ENCODE results near the gene LAMB4. TPM values are rescaled to one million over a fixed set of nuclear protein-coding genes. Genes with fewer than 3 reads are reported as not detected.

Gene LAMB4
- total and polyA plus RNA-seq, 4 donors: 0.24 TPM; not detected in 3

DNA sequence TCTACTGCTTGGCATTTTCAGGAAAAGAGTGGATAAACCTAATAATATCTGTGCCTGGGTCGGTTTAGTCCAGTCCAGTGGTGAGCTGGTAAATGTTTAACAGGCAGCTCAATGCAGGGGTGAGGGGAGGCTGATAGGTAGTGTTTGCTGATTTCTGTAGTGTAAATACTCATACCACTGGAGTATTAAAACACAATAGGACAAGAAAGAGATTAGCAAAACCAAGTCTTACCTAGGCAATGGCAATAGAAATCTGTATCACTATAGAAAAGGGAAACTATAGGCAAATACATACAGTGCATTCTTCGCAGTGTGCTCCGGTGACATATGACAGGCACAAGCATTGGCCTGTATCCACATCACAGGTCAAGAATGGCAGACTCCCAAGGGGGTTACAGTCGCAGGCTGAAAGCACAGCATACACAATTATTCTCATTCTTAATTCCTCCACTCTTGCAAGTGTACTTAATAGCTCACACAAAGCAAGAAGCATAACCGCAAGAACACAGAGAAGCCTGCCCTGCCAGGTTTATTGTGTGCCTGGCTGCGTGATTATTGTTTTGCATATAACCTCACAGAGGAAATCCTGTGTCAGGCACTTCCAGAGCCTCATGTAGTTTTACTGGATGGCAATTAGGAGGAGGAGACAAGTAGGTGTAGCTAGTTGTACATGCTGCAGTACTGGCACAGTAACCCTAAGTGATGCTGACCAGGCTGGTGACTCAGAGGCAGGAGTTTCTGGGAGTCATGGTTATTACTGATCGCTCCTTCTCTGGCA, 35.0 kb downstream of the LAMB4 start:
- ATAC-seq (ENCODE audit: low FRiP score): peak; percentile 70
- H3K9me3 ChIP-seq (ENCODE audit: control insufficient read depth, low read length): no peaks in the 10 kb centered on the region
- no peak overlapping the region for H3K4me3 ChIP-seq (ENCODE audit: low read length in 2 of 2)
- no peak overlapping the region for H3K27ac ChIP-seq (ENCODE audit: low read depth in 1 of 2, low read length in 2 of 2)
- 15 to 16% methylated on average over 7 of the region's 7 CpGs for WGBS, 2 donors
- peak in 1 of 2 donors; percentile 59 for DNase-seq
- H3K36me3 ChIP-seq (ENCODE audit: control insufficient read depth in 1 of 2, insufficient read depth in 2 of 2, low read length in 1 of 2): no peaks in the 10 kb centered on the region
- intact Hi-C loops (cut with DNase I): no loop called here
- no peaks in the 10 kb centered on the region for H3K27me3 ChIP-seq (ENCODE audit: control insufficient read depth in 1 of 2, insufficient read depth in 2 of 2, low read length in 1 of 2)
- H3K4me1 ChIP-seq (ENCODE audit: control insufficient read depth in 1 of 2, insufficient read depth in 2 of 2, low read length in 2 of 2): peaks cover 0 to 3% of the 10 kb centered on the region in 2 donors

- DNase-seq (no peak), ATAC-seq (ENCODE audit: low FRiP score) (no peak)
- Histone ChIP-seq H3K9me3 (ENCODE audit: control insufficient read depth, low read length) (no peaks in the 10 kb centered on the region), H3K36me3 (ENCODE audit: control insufficient read depth in 1 of 2, insufficient read depth in 2 of 2, low read length in 1 of 2) (no peaks in the 10 kb centered on the region), H3K4me3 (ENCODE audit: low read length in 2 of 2) (no peak overlapping the region), H3K27ac (ENCODE audit: low read depth in 1 of 2, low read length in 2 of 2) (no peak overlapping the region), H3K27me3 (ENCODE audit: control insufficient read depth in 1 of 2, insufficient read depth in 2 of 2, low read length in 1 of 2) (no peaks in the 10 kb centered on the region), H3K4me1 (ENCODE audit: control insufficient read depth in 1 of 2, insufficient read depth in 2 of 2, low read length in 2 of 2) (peaks cover 0 to 3% of the 10 kb centered on the region in 2 donors)
- 2 to 3% methylated on average over 1 of the region's 1 CpG for WGBS, 2 donors
- intact Hi-C loops (cut with DNase I): no loop called here
Observed at GRCh38 chr7:108094346-108094745, 35.8 kb downstream of the LAMB4 start.

GRCh38 chr7:108093851-108094331, 36.3 kb downstream of the LAMB4 start:
- ATAC-seq (ENCODE audit: low FRiP score) (no peak), DNase-seq (no peak)
- peaks cover 0 to 3% of the 10 kb centered on the region in 2 donors for H3K4me1 ChIP-seq (ENCODE audit: control insufficient read depth in 1 of 2, insufficient read depth in 2 of 2, low read length in 2 of 2)
- H3K27me3 ChIP-seq (ENCODE audit: control insufficient read depth in 1 of 2, insufficient read depth in 2 of 2, low read length in 1 of 2): no peaks in the 10 kb centered on the region
- intact Hi-C loops (cut with DNase I): no loop called here
- H3K4me3 ChIP-seq (ENCODE audit: low read length in 2 of 2): no peak overlapping the region
- H3K36me3 ChIP-seq (ENCODE audit: control insufficient read depth in 1 of 2, insufficient read depth in 2 of 2, low read length in 1 of 2): no peaks in the 10 kb centered on the region
- no peaks in the 10 kb centered on the region for H3K9me3 ChIP-seq (ENCODE audit: control insufficient read depth, low read length)
- no peak overlapping the region for H3K27ac ChIP-seq (ENCODE audit: low read depth in 1 of 2, low read length in 2 of 2)
- WGBS, 2 donors: 27 to 28% methylated on average over 4 of the region's 4 CpGs

DNA sequence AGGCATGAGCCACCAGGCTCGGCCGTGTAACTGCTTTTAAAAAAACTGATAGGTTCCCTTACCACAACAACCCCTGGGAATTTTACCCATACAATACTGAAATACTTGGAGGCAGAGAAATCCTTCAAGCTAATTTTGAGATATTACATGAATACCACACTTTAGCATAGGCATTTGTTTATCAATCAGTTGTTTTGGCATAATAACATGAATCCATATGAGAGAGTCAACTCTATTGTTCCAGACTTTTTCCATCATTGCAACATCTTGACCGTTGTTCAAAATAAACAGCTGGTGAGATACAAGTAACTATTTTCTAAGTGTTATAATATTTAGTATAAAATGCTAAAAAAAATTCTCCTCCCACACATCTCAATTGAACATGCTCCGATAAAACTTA, 36.8 kb downstream of the LAMB4 start:
- intact Hi-C loops (cut with DNase I): no loop called here
- H3K4me1 ChIP-seq (ENCODE audit: control insufficient read depth in 1 of 2, insufficient read depth in 2 of 2, low read length in 2 of 2): peaks cover 0 to 3% of the 10 kb centered on the region in 2 donors
- no peaks in the 10 kb centered on the region for H3K27me3 ChIP-seq (ENCODE audit: control insufficient read depth in 1 of 2, insufficient read depth in 2 of 2, low read length in 1 of 2)
- no peaks in the 10 kb centered on the region for H3K9me3 ChIP-seq (ENCODE audit: control insufficient read depth, low read length)
- no peak overlapping the region for H3K27ac ChIP-seq (ENCODE audit: low read depth in 1 of 2, low read length in 2 of 2)
- no peak for ATAC-seq (ENCODE audit: low FRiP score)
- DNase-seq: no peak
- WGBS, 2 donors: 43 to 55% methylated on average over 4 of the region's 4 CpGs
- H3K36me3 ChIP-seq (ENCODE audit: control insufficient read depth in 1 of 2, insufficient read depth in 2 of 2, low read length in 1 of 2): no peaks in the 10 kb centered on the region
- H3K4me3 ChIP-seq (ENCODE audit: low read length in 2 of 2): no peak overlapping the region

DNA sequence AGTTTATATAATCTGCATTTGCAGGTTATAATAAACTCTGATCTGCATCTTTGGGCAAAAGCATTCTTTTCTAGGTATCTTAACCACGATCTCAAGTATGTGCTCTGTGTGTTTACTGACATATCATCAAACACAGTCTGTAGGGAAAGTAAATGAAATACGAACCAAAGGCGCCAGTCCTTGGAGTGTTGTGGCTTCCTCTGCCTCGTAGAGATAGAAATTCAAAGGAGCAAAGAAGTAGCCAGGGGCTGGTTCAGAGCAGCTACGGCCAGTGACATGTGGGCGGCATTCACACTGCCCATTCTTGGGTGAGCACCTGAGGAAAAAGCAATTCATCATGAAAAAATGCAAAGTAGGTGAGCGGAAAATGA, 38.7 kb downstream of the LAMB4 start:
- 93 to 95% methylated on average over 7 of the region's 7 CpGs for WGBS, 2 donors
- no peaks in the 10 kb centered on the region for H3K36me3 ChIP-seq (ENCODE audit: control insufficient read depth in 1 of 2, insufficient read depth in 2 of 2, low read length in 1 of 2)
- H3K4me1 ChIP-seq (ENCODE audit: control insufficient read depth in 1 of 2, insufficient read depth in 2 of 2, low read length in 2 of 2): peaks cover 0 to 3% of the 10 kb centered on the region in 2 donors
- DNase-seq (no peak), ATAC-seq (ENCODE audit: low FRiP score) (no peak)
- no peak overlapping the region for H3K4me3 ChIP-seq (ENCODE audit: low read length in 2 of 2)
- intact Hi-C loops (cut with DNase I): no loop called here
- H3K9me3 ChIP-seq (ENCODE audit: control insufficient read depth, low read length): no peaks in the 10 kb centered on the region
- no peak overlapping the region for H3K27ac ChIP-seq (ENCODE audit: low read depth in 1 of 2, low read length in 2 of 2)
- H3K27me3 ChIP-seq (ENCODE audit: control insufficient read depth in 1 of 2, insufficient read depth in 2 of 2, low read length in 1 of 2): no peaks in the 10 kb centered on the region

- DNase-seq (no peak), ATAC-seq (ENCODE audit: low FRiP score) (no peak)
- no peak overlapping the region for H3K4me3 ChIP-seq (ENCODE audit: low read length in 2 of 2)
- intact Hi-C loops (cut with DNase I): no loop called here
- no peaks in the 10 kb centered on the region for H3K36me3 ChIP-seq (ENCODE audit: control insufficient read depth in 1 of 2, insufficient read depth in 2 of 2, low read length in 1 of 2)
- WGBS, 2 donors: 89 to 91% methylated on average over 7 of the region's 7 CpGs
- no peak overlapping the region for H3K27ac ChIP-seq (ENCODE audit: low read depth in 1 of 2, low read length in 2 of 2)
- peaks cover 0 to 3% of the 10 kb centered on the region in 2 donors for H3K4me1 ChIP-seq (ENCODE audit: control insufficient read depth in 1 of 2, insufficient read depth in 2 of 2, low read length in 2 of 2)
- H3K9me3 ChIP-seq (ENCODE audit: control insufficient read depth, low read length): no peaks in the 10 kb centered on the region
- H3K27me3 ChIP-seq (ENCODE audit: control insufficient read depth in 1 of 2, insufficient read depth in 2 of 2, low read length in 1 of 2): no peaks in the 10 kb centered on the region
Observed at GRCh38 chr7:108090791-108091460, 39.2 kb downstream of the LAMB4 start.

DNA sequence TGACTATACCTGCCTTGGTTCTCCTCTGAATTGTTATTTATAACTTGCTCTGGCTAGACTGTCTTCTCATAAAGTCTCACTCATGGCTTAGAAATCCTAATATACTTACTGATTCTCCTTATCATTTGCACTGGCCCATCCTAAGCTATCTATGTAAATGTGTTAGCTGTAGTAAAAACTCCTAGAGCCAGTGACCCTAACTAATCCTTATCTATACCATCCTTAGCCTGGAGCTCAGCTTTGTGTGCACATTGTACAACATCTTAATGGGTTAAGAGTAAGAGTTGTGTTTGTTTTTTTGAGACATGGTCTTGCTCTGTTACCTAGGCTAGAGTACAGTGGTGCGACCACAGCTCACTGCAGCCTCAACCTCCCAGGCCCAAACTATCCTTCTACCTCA, 40.8 kb downstream of the LAMB4 start:
- H3K36me3 ChIP-seq (ENCODE audit: control insufficient read depth in 1 of 2, insufficient read depth in 2 of 2, low read length in 1 of 2): no peaks in the 10 kb centered on the region
- WGBS, 2 donors: 97 to 100% methylated on average over 1 of the region's 1 CpG
- intact Hi-C loops (cut with DNase I): no loop called here

DNA sequence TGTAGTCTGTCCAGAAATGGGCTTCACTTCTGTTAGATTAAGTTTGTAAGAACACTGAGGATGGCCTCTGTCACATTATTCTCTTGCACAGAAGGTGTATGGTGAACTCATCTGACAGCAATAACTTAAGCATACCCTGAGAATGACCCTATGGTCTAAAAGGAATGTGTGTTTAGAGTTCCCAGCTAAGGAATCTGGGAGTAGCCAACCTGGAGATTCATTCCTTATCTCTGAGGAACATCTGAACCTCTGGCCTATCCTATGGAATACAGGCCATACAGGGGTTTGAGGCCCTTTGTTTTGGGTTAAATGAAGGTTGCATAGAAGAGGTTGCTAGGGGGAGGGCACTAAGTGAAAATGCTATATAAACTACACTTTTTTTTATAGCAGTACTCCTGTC, 41.4 kb downstream of the LAMB4 start:
- no peak overlapping the region for H3K4me3 ChIP-seq (ENCODE audit: low read length in 2 of 2)
- no peak for ATAC-seq (ENCODE audit: low FRiP score)

More for the DNA sequence above, 40.8 kb downstream of the LAMB4 start:
- H3K27ac ChIP-seq (ENCODE audit: low read depth in 1 of 2, low read length in 2 of 2): no peak overlapping the region
- no peaks in the 10 kb centered on the region for H3K9me3 ChIP-seq (ENCODE audit: control insufficient read depth, low read length)
- no peak for ATAC-seq (ENCODE audit: low FRiP score)
- DNase-seq: no peak
- no peaks in the 10 kb centered on the region for H3K4me1 ChIP-seq (ENCODE audit: control insufficient read depth in 1 of 2, insufficient read depth in 2 of 2, low read length in 2 of 2)
- no peak overlapping the region for H3K4me3 ChIP-seq (ENCODE audit: low read length in 2 of 2)
- H3K27me3 ChIP-seq (ENCODE audit: control insufficient read depth in 1 of 2, insufficient read depth in 2 of 2, low read length in 1 of 2): no peaks in the 10 kb centered on the region

DNA sequence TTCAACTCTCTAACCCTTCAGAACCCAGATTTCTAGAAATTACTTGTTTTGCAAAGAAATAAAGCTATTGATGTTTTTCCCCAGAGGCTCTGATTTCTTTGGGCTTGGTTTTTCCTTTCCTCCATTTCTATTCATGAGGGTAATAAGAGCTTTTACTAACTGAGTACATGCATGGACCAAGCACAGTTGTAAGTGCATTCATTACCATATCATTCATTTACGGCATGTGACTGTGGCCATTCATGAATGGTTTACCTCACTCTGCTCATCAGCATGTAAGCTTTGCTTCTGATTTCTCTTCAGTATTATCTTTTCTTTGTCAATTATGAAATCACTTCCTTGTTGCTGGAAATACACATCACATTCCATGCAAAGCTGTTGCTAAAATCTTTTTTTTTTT, 42.4 kb downstream of the LAMB4 start:
- 95 to 98% methylated on average over 1 of the region's 1 CpG for WGBS, 2 donors
- no peak overlapping the region for H3K27ac ChIP-seq (ENCODE audit: low read depth in 1 of 2, low read length in 2 of 2)
- no peaks in the 10 kb centered on the region for H3K9me3 ChIP-seq (ENCODE audit: control insufficient read depth, low read length)
- intact Hi-C loops (cut with DNase I): no loop called here
- H3K4me1 ChIP-seq (ENCODE audit: control insufficient read depth in 1 of 2, insufficient read depth in 2 of 2, low read length in 2 of 2): no peaks in the 10 kb centered on the region
- no peak for DNase-seq
- H3K4me3 ChIP-seq (ENCODE audit: low read length in 2 of 2): no peak overlapping the region
- H3K27me3 ChIP-seq (ENCODE audit: control insufficient read depth in 1 of 2, insufficient read depth in 2 of 2, low read length in 1 of 2): no peaks in the 10 kb centered on the region
- ATAC-seq (ENCODE audit: low FRiP score): no peak
- no peaks in the 10 kb centered on the region for H3K36me3 ChIP-seq (ENCODE audit: control insufficient read depth in 1 of 2, insufficient read depth in 2 of 2, low read length in 1 of 2)

More for the DNA sequence above, 41.4 kb downstream of the LAMB4 start:
- no peak for DNase-seq
- no peaks in the 10 kb centered on the region for H3K27me3 ChIP-seq (ENCODE audit: control insufficient read depth in 1 of 2, insufficient read depth in 2 of 2, low read length in 1 of 2)
- H3K36me3 ChIP-seq (ENCODE audit: control insufficient read depth in 1 of 2, insufficient read depth in 2 of 2, low read length in 1 of 2): no peaks in the 10 kb centered on the region
- no peak overlapping the region for H3K27ac ChIP-seq (ENCODE audit: low read depth in 1 of 2, low read length in 2 of 2)
- intact Hi-C loops (cut with DNase I): no loop called here
- no peaks in the 10 kb centered on the region for H3K9me3 ChIP-seq (ENCODE audit: control insufficient read depth, low read length)
- no peaks in the 10 kb centered on the region for H3K4me1 ChIP-seq (ENCODE audit: control insufficient read depth in 1 of 2, insufficient read depth in 2 of 2, low read length in 2 of 2)

All from aorta (tissue), 5 donors.